ENCODE results near the gene METRNL.

- TF ChIP-seq NR2F2 (IDR thresholded peaks at IDR 0.05) (no peak), MAX (IDR thresholded peaks at IDR 0.05) (no peak), CTCF (IDR thresholded peaks at IDR 0.05; ENCODE audit: low read depth, low read length, missing input control) (no peak), YY1 (IDR thresholded peaks at IDR 0.05) (no peak), RAD21 (IDR thresholded peaks at IDR 0.05) (no peak), TAF1 (conservative IDR thresholded peaks at IDR 0.05) (no peak), REST (IDR thresholded peaks at IDR 0.05) (no peak), EGR1 (IDR thresholded peaks at IDR 0.05; ENCODE audit: low read depth in 2 of 2) (no peak), JUND (IDR thresholded peaks at IDR 0.05) (no peak), HNF4A (conservative IDR thresholded peaks at IDR 0.05) (no peak), GABPA (IDR thresholded peaks at IDR 0.05 in 1 of 2, conservative IDR thresholded peaks at IDR 0.05 in 1 of 2) (no peak)
These were observed 56.3 kb downstream of the METRNL start for GRCh38 chr17:83135692-83136091.
